Measurements from ENCODE around the gene SPANXA1.
"Not testable (repeated sequence)": the region's sequence is repeated elsewhere in the genome, so short reads cannot be mapped to it uniquely, and the experiment has no call there.

Gene SPANXA1

GRCh38 chrX:141584638-141585037 lies at the start of gene SPANXA1:
Gene SPANXA1, minus strand, starts transcription at chrX:141584738. Its CDS starts 60 bp downstream, at chrX:141584678.
- DNase-seq, result not testable (repeated sequence)

- DNase-seq, result no peak
Measured at GRCh38 chrX:141632124-141632523, 47.6 kb upstream of the SPANXA1 start.

- no peak for DNase-seq
Measured at GRCh38 chrX:141619336-141619735, 34.8 kb upstream of the SPANXA1 start.

GRCh38 chrX:141609111-141609510 lies 24.6 kb upstream of the SPANXA1 start:
- no peak for DNase-seq

GRCh38 chrX:141589408-141589807 lies 4.9 kb upstream of the SPANXA1 start, which contains the start of gene SPANXA2:
Gene SPANXA2, plus strand, starts transcription at chrX:141589708. Its CDS starts 60 bp downstream, at chrX:141589768.
- not testable (repeated sequence) for DNase-seq

GRCh38 chrX:141542551-141542950 lies 42.0 kb downstream of the SPANXA1 start:
- not testable (repeated sequence) for DNase-seq

Measured in OCI-M1 (cell line).